ENCODE data around the gene EPHA6. TPM values are rescaled to one million over a fixed set of nuclear protein-coding genes. Genes with fewer than 3 reads are reported as not detected.
A peak's percentile ranks its signal among the peaks of the same experiment; 100 is the strongest.

Gene EPHA6
- total RNA-seq, 2 donors from 2014 or later: 0.52 to 2.0 TPM

DNA sequence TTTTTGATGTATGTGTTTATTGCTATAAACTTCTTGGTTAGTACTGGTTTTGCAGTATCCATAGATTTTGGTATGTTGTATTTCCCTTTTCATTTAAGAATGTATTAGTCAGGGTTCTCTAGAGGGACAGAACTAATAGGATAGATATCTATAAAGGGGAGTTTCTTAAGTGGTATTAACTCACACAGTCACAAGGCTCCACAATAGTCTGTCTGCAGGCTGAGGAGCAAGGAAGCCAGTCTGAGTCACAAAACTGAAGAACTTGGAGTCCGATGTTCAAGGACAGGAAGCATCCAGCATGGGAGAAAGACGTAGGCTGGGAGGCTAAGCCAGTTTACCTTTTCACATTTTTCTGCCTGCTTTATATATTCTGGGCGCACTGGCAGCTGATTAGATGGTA is 958.5 kb downstream of the EPHA6 start:
- H3K27ac ChIP-seq: no peak overlapping the region
- TF ChIP-seq, protein P1, sequence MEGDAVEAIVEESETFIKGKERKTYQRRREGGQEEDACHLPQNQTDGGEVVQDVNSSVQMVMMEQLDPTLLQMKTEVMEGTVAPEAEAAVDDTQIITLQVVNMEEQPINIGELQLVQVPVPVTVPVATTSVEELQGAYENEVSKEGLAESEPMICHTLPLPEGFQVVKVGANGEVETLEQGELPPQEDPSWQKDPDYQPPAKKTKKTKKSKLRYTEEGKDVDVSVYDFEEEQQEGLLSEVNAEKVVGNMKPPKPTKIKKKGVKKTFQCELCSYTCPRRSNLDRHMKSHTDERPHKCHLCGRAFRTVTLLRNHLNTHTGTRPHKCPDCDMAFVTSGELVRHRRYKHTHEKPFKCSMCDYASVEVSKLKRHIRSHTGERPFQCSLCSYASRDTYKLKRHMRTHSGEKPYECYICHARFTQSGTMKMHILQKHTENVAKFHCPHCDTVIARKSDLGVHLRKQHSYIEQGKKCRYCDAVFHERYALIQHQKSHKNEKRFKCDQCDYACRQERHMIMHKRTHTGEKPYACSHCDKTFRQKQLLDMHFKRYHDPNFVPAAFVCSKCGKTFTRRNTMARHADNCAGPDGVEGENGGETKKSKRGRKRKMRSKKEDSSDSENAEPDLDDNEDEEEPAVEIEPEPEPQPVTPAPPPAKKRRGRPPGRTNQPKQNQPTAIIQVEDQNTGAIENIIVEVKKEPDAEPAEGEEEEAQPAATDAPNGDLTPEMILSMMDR (IDR thresholded peaks at IDR 0.05): no peak
- TF ChIP-seq POLR2A (IDR thresholded peaks at IDR 0.05): no peak
- WGBS, 2 donors: 90% methylated on average over 3 of the region's 3 CpGs
- no peak overlapping the region for H3K4me3 ChIP-seq
- intact Hi-C loops (cut with DNase I): no loop called here
- no peak for DNase-seq
- H3K9me3 ChIP-seq: no peaks in the 10 kb centered on the region
- no peaks in the 10 kb centered on the region for H3K27me3 ChIP-seq
- H3K4me1 ChIP-seq: no peaks in the 10 kb centered on the region
- ATAC-seq: no peak
- H3K36me3 ChIP-seq (replicated peaks in 1 of 2; ENCODE audit: insufficient read depth in 1 of 2, low read depth in 2 of 2): peaks cover 0 to 2% of the 10 kb centered on the region in 2 donors

DNA sequence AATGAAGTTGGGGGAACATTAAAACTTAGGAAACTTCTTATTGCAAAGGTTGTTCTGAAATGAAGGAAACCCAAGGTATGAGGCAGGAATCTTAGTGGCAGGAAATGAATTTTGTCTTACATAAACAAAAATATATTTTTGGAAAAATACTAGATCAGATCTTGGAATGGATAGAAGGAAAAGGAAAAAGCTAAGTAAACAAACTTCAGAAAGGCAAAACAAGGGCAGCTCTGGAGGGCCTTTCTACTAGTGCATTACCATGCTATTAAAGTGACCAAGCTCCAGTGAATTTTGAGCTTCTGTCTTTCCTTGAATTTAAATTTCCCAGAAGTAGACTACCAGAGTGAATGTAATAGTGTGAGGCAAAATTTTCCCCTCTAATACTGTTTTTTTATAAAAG is 963.8 kb downstream of the EPHA6 start:
- ATAC-seq (no peak), DNase-seq (no peak)
- no peak for TF ChIP-seq POLR2A (IDR thresholded peaks at IDR 0.05)
- TF ChIP-seq, protein P1 (IDR thresholded peaks at IDR 0.05): no peak
- intact Hi-C loops (cut with DNase I): no loop called here
- no peaks in the 10 kb centered on the region for H3K9me3 ChIP-seq
- no peaks in the 10 kb centered on the region for H3K4me1 ChIP-seq
- no peak overlapping the region for H3K4me3 ChIP-seq
- H3K27me3 ChIP-seq: no peaks in the 10 kb centered on the region
- no peaks in the 10 kb centered on the region for H3K36me3 ChIP-seq (replicated peaks in 1 of 2; ENCODE audit: insufficient read depth in 1 of 2, low read depth in 2 of 2)
- no peak overlapping the region for H3K27ac ChIP-seq

DNA sequence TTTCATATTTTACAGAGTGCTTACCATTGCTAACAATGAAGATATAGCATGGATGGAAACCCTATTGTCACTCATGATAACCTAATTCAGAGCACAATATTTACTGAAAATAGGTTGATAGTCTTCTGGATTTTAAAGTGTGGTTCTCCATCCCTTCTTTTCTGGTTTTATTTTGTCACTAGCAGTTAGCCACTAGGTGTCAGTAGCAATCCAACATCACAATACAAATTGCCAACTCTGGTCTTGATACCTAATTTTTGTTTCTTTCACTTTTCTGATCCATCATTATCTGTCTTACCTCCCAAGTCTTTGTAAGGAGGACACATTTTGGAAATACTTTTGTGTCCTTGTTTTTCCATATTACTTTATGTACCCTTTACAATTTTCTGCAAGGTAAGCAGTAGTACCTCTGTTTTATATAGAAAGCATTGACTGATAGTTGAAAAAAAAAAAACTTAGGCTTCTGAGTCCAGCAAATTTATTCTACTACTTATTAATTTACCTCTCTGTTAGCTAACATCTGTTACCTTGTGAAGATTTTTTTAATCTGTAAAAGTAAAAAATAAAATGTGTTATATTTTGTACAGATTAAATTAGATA is 979.1 kb downstream of the EPHA6 start:
- Histone ChIP-seq H3K27me3 (no peaks in the 10 kb centered on the region), H3K9me3 (no peaks in the 10 kb centered on the region), H3K4me3 (no peak overlapping the region), H3K27ac (no peak overlapping the region), H3K4me1 (no peaks in the 10 kb centered on the region), H3K36me3 (replicated peaks in 1 of 2; ENCODE audit: insufficient read depth in 1 of 2, low read depth in 2 of 2) (peaks cover 0 to 5% of the 10 kb centered on the region in 2 donors)
- TF ChIP-seq, protein P1 (IDR thresholded peaks at IDR 0.05): peak; percentile 50 to 91 (median 85)
- no peak for TF ChIP-seq POLR2A (IDR thresholded peaks at IDR 0.05)
- ATAC-seq (peak; percentile 48), DNase-seq (peak in 1 of 4 donors; percentile 12)
- intact Hi-C loops (cut with DNase I): no loop called here

- Histone ChIP-seq H3K4me3 (no peak overlapping the region), H3K27ac (no peak overlapping the region), H3K36me3 (replicated peaks in 1 of 2; ENCODE audit: insufficient read depth in 1 of 2, low read depth in 2 of 2) (no peaks in the 10 kb centered on the region), H3K9me3 (no peaks in the 10 kb centered on the region), H3K4me1 (no peaks in the 10 kb centered on the region), H3K27me3 (no peaks in the 10 kb centered on the region)
- intact Hi-C loops (cut with DNase I): loop anchor here (5.0 kb wide), 1 partner anchor 226 kb away; no protein-coding TSS in a partner anchor
- TF ChIP-seq, protein P1 (IDR thresholded peaks at IDR 0.05): no peak
- TF ChIP-seq POLR2A (IDR thresholded peaks at IDR 0.05): no peak
- DNase-seq (no peak), ATAC-seq (no peak)
- 79 to 86% methylated on average over 4 of the region's 4 CpGs for WGBS, 2 donors
Observed at GRCh38 chr3:97795951-97796350, 981.6 kb downstream of the EPHA6 start.
